PC-9 (cell line): ENCODE results near the gene PRSS2.
"Not testable (repeated sequence)": the region's sequence is repeated elsewhere in the genome, so short reads cannot be mapped to it uniquely, and the experiment has no call there.

Experiments used
- CTCF ChIP-seq: fragments of 200-600 bp; sonication (generic); conservative IDR thresholded peaks from 2 replicates; pipeline ENCODE4 v1.6.1; 2017; ENCODE audit warnings: mixed run types, antibody characterized with exemption, mild to moderate bottlenecking, moderate library complexity
- EZH2 ChIP-seq: fragments of 200-600 bp; sonication (generic); IDR thresholded peaks from 2 replicates; pipeline ENCODE4 v1.8.0; 2017; ENCODE audit warnings: antibody characterized with exemption, low read depth

GRCh38 chr7:142751526-142752175 lies 19.1 kb upstream of the PRSS2 start:
- TF ChIP-seq CTCF, EZH2: not testable (repeated sequence)
